ENCODE data around the gene C16orf96.
"Not testable (repeated sequence)": the region's sequence is repeated elsewhere in the genome, so short reads cannot be mapped to it uniquely, and the experiment has no call there.

- TF ChIP-seq POLR2A (IDR thresholded peaks at IDR 0.05), result not testable (repeated sequence)
- TF ChIP-seq, protein P1, sequence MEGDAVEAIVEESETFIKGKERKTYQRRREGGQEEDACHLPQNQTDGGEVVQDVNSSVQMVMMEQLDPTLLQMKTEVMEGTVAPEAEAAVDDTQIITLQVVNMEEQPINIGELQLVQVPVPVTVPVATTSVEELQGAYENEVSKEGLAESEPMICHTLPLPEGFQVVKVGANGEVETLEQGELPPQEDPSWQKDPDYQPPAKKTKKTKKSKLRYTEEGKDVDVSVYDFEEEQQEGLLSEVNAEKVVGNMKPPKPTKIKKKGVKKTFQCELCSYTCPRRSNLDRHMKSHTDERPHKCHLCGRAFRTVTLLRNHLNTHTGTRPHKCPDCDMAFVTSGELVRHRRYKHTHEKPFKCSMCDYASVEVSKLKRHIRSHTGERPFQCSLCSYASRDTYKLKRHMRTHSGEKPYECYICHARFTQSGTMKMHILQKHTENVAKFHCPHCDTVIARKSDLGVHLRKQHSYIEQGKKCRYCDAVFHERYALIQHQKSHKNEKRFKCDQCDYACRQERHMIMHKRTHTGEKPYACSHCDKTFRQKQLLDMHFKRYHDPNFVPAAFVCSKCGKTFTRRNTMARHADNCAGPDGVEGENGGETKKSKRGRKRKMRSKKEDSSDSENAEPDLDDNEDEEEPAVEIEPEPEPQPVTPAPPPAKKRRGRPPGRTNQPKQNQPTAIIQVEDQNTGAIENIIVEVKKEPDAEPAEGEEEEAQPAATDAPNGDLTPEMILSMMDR (IDR thresholded peaks at IDR 0.05), result not testable (repeated sequence)
These were observed 17.8 kb downstream of the C16orf96 start for GRCh38 chr16:4573926-4574325.

Data from body of pancreas (tissue), 4 donors.